HFFc6 (cell line): Measurements from ENCODE around the gene ADGRB3. TPM values are rescaled to one million over a fixed set of nuclear protein-coding genes. Genes with fewer than 3 reads are reported as not detected.

ENCODE experiments used
- DNase-seq: peaks from one replicate; pipeline ENCODE4 v3.0.0-alpha.2; 2018
- H3K27ac Mint-ChIP-seq: 2 replicates; pipeline ENCODE4 v1.8.0; 2020; ENCODE audit warnings: mild to moderate bottlenecking, mixed read lengths
- H3K27me3 Mint-ChIP-seq: 2 replicates; pipeline ENCODE4 v1.8.0; 2021; ENCODE audit warnings: mild to moderate bottlenecking, moderate library complexity, mixed read lengths; ENCODE audit not compliant: insufficient read depth
- H3K36me3 Mint-ChIP-seq: 2 replicates; pipeline ENCODE4 v1.8.0; 2021; ENCODE audit warnings: low read depth, mixed read lengths
- H3K4me1 Mint-ChIP-seq: 2 replicates; pipeline ENCODE4 v1.8.0; 2020; ENCODE audit warnings: low read depth, mixed read lengths
- H3K4me3 Mint-ChIP-seq: 2 replicates; pipeline ENCODE4 v1.8.0; 2020; ENCODE audit warnings: mild to moderate bottlenecking, moderate library complexity, mixed read lengths
- H3K9me3 Mint-ChIP-seq: 2 replicates; pipeline ENCODE4 v1.8.0; 2020; ENCODE audit warnings: mild to moderate bottlenecking, mixed read lengths
- CTCF ChIP-seq: fragments of 200-600 bp; sonication (generic); IDR thresholded peaks from 2 replicates; pipeline ENCODE4 v1.5.0; 2021; ENCODE audit warnings: antibody characterized with exemption, mild to moderate bottlenecking
- total RNA-seq, 6 experiments: library from RNA; stranded (reverse); fragmentation: NEBNext Ultra II Directional; extraction: Animal tissue kit (Norgen Biotek cat#: 25700); gene quantifications; 2 replicates in 1 of 6; 3 replicates in 5 of 6; pipeline ENCODE4 v1.2.3, GENCODE V29; 2021

ADGRB3 gene
- total RNA-seq, 6 experiments from 2014 or later, result 0.05 to 0.07 (median 0.05) TPM; not detected in 3

- DNase-seq, result no peak
- Mint-ChIP-seq H3K4me3 (no peak overlapping the region), H3K27me3 (no peaks in the 10 kb centered on the region; the same call in 1 of the 2 replicates), H3K36me3 (no peaks in the 10 kb centered on the region), H3K9me3 (no peaks in the 10 kb centered on the region; the same call in 1 of the 2 replicates), H3K27ac (no peak overlapping the region), H3K4me1 (no peaks in the 10 kb centered on the region)
- TF ChIP-seq CTCF, result no peak
Observed at GRCh38 chr6:68653074-68653705, 18.1 kb downstream of the ADGRB3 start.

- Mint-ChIP-seq H3K36me3 (no peaks in the 10 kb centered on the region), H3K27ac (no peak overlapping the region), H3K4me3 (no peak overlapping the region), H3K4me1 (no peaks in the 10 kb centered on the region), H3K9me3 (no peaks in the 10 kb centered on the region; the same call in 1 of the 2 replicates), H3K27me3 (no peaks in the 10 kb centered on the region; the same call in 1 of the 2 replicates)
- TF ChIP-seq CTCF, result no peak
- DNase-seq, result no peak
Observed at GRCh38 chr6:68653706-68654089, 18.6 kb downstream of the ADGRB3 start.

GRCh38 chr6:68654134-68654533, 19.1 kb downstream of the ADGRB3 start:
- DNase-seq, result no peak
- Mint-ChIP-seq H3K4me3 (no peak overlapping the region), H3K27ac (no peak overlapping the region), H3K36me3 (no peaks in the 10 kb centered on the region), H3K27me3 (no peaks in the 10 kb centered on the region; the same call in 1 of the 2 replicates), H3K9me3 (no peaks in the 10 kb centered on the region; the same call in 1 of the 2 replicates), H3K4me1 (no peaks in the 10 kb centered on the region)
- no peak for TF ChIP-seq CTCF

GRCh38 chr6:68655028-68655427, 19.9 kb downstream of the ADGRB3 start:
- no peak overlapping the region for H3K27ac Mint-ChIP-seq
- H3K4me3 Mint-ChIP-seq, result no peak overlapping the region

GRCh38 chr6:68657374-68658139, 22.5 kb downstream of the ADGRB3 start:
- TF ChIP-seq CTCF, result no peak
- H3K9me3 Mint-ChIP-seq, result peaks cover 7% of the 10 kb centered on the region; the same call in 1 of the 2 replicates
- H3K36me3 Mint-ChIP-seq, result no peaks in the 10 kb centered on the region
- no peaks in the 10 kb centered on the region for H3K4me1 Mint-ChIP-seq
- no peak for DNase-seq
- no peak overlapping the region for H3K4me3 Mint-ChIP-seq
- no peak overlapping the region for H3K27ac Mint-ChIP-seq
- no peaks in the 10 kb centered on the region; the same call in 1 of the 2 replicates for H3K27me3 Mint-ChIP-seq

More at GRCh38 chr6:68655028-68655427, 19.9 kb downstream of the ADGRB3 start:
- no peaks in the 10 kb centered on the region for H3K4me1 Mint-ChIP-seq
- no peak for DNase-seq
- TF ChIP-seq CTCF, result no peak
- no peaks in the 10 kb centered on the region for H3K36me3 Mint-ChIP-seq
- H3K27me3 Mint-ChIP-seq, result no peaks in the 10 kb centered on the region; the same call in 1 of the 2 replicates
- no peaks in the 10 kb centered on the region; the same call in 1 of the 2 replicates for H3K9me3 Mint-ChIP-seq
